ENCODE results near the gene ZFR2.
A peak's percentile ranks its signal among the peaks of the same experiment; 100 is the strongest.
"Not testable (repeated sequence)": the region's sequence is repeated elsewhere in the genome, so short reads cannot be mapped to it uniquely, and the experiment has no call there.

ZFR2 gene

GRCh38 chr19:3775831-3776230 is 93.0 kb downstream of the ZFR2 start:
- FAIRE-seq: no peak

DNA sequence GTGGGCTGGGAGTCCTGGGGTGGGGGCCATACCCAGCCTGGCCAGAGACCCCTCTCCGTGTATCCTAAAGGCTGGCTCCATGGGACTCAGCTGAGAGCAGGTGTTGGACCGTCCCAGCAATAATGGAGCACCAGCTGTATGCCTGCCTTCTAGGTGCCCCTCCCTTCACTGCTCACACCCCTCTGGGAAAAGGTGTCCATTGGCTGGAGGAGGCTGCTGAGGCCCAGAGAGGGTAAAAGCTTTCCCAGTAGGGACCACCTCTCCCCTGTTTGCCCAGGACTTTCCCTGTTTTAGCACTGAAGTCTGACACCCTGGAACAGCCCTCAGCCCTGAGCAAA is 93.5 kb downstream of the ZFR2 start:
- DNase-seq (ENCODE audit: insufficient read length, low spot score) (no peak), FAIRE-seq (no peak)

More at GRCh38 chr19:3775831-3776230, 93.0 kb downstream of the ZFR2 start:
- no peak for DNase-seq (ENCODE audit: insufficient read length, low spot score)

DNA sequence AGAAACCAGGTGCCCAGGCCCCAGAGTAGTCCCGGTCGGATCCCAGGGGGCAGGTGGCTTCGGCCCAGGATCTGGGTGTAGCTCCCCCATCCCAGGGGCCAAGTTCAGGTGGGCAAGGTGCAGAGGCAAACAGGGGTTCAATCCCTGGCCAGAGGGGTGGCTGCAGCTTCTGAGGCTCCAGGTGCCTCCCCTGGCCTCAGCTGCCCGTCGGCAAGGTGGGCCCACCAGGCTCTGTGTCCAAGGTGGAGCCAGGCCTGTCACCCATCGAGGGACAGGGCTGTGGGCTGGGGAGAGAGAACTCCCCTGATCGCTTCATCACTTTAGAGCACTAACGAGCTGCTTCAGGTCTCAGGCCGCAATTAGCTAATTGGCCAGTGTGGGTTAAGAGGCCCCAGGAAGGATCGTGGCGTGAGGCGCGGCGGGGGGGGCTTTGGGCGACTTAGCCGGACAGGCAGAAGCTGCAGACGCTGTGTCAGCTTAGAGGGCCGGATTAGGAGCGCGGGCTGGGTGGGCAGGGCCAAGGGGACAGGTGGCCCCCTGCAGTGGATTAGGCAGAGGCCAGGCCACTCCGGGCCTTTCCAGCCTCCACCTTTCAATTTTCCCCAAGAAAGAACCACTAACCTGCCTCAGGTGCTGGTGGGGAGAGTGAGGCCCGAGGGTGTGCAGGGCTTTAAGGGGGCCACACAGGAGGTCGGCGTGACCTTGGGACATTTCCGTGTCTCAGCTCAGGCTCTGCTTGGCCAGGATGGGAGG is 94.0 kb downstream of the ZFR2 start:
- no peak for FAIRE-seq
- DNase-seq (ENCODE audit: insufficient read length, low spot score): no peak

GRCh38 chr19:3773814-3774515 is 94.9 kb downstream of the ZFR2 start:
- DNase-seq (ENCODE audit: insufficient read length, low spot score) (no peak), FAIRE-seq (no peak)

GRCh38 chr19:3771906-3772455 is 96.9 kb downstream of the ZFR2 start, which contains the start of gene RAX2:
Gene RAX2, minus strand, starts transcription at chr19:3772228. Its CDS starts 486 bp downstream, at chr19:3771742.
- no peak for DNase-seq (ENCODE audit: insufficient read length, low spot score)
- no peak for FAIRE-seq

DNA sequence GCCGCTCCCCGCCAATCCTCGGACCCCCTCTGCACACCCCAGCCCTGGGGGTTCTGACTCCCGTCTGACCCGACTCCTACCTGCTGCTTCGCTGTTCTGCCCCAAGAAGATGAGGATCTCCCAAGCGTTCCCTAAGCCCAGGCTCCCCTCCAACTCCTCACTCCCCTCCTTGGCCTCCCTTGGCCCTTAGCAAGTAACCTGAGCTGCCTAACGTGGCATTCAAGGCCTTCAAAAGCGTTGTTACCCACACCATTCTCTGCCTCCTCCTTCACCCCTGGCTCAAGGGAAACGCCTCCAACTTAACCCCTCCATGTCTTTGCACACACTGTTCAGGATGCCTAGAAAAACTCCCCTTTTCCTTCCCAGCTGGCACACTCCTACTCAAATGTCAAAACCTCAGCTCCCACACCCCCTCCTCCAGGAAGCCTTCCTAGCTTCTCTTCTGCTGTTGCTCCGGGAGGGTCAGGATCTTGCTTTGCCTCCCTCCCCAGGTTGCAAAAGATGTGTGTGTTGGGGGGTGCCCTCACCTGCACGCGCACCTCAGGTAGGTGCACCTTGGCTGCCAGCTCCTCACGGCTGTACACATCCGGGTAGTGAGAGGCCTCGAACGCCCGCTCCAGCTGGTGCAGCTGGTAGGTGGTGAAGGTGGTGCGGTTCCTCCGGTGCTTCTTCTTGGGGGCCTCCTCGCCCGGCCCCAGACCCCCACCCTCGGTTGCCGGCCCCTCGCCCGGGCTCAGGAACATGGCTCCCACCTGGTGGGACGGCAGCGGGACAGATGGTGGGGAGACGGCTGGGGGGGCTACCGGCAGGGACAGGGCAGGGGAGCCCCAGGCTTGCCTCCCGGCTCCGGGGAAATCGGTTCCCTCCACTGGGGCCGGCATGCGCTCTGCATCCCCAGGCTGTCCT is 97.6 kb downstream of the ZFR2 start:
- DNase-seq (ENCODE audit: insufficient read length, low spot score): no peak
- no peak for FAIRE-seq

DNA sequence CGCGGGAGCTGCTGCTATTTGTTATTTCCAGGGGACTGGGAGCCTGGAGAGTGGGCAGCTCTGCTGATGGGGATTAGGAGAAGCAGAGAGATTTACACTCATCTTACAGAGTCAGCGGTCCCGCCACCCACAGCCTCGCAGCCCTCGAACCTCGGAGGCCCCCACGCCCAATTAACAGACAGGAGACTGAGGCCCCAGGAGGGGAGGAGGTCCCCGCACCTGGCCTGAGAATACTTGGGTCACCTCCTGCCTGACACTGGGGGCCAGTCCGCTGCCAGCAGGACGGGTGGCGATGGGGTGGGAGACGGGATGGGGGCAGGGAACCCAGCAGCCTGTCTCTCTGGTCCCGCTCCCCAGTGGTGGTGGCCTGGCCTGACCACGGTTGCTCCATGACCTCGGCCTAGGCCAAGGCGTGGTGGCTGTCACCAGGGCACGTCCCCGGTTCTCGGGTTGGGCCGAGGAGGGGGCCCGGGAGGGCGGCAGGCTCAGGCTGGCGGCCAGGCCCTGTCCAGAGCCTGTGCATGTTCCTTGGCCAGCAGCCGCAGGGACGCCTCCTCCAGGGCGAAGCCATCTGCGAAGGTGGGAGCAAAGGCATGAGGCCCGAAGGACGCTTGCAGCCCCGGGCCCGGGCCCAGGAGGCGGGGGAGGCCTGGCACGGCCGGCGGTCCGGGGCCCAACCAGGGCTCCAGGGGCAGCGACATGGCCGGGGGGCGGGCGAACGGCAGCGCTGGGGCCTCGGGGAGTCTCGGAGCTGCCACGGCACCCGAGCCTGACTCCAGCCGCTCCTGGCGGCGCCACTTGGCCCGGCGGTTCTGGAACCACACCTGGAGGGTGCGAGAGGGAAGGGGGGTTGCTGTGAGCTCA is 98.5 kb downstream of the ZFR2 start:
- no peak for FAIRE-seq
- DNase-seq (ENCODE audit: insufficient read length, low spot score): no peak

GRCh38 chr19:3769494-3769893 is 99.3 kb downstream of the ZFR2 start:
- FAIRE-seq (no peak), DNase-seq (ENCODE audit: insufficient read length, low spot score) (no peak)

- DNase-seq (ENCODE audit: insufficient read length, low spot score) (no peak), FAIRE-seq (no peak)
Measured at GRCh38 chr19:3768748-3769099, 100.1 kb downstream of the ZFR2 start.

- DNase-seq (ENCODE audit: insufficient read length, low spot score) (no peak), FAIRE-seq (no peak)
Measured at GRCh38 chr19:3768015-3768747, 100.7 kb downstream of the ZFR2 start.

DNA sequence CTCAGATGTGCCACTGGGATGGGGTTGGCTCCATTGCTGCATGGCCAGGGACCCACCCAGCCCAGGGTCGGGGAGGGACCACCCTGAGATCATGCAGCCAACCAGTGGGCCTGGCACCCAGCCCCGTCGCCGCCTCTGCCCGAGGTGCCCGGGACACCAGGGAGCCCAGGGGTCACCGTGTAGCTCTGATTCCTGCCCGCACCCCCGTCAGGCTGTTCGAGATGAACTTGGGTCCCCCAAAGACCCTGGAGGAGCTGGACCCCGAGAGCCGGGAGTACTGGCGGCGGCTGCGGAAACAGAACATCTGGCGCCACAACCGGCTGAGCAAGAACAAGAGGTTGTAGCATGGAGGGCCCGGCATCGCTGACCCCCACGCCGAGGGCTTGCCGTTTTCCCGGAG is 101.8 kb downstream of the ZFR2 start:
- FAIRE-seq: no peak
- no peak for DNase-seq (ENCODE audit: insufficient read length, low spot score)

GRCh38 chr19:3766520-3766919 is 102.3 kb downstream of the ZFR2 start:
- DNase-seq (ENCODE audit: insufficient read length, low spot score) (no peak), FAIRE-seq (no peak)

- not testable (repeated sequence) for DNase-seq (ENCODE audit: insufficient read length, low spot score); FAIRE-seq
Measured at GRCh38 chr19:3765757-3766156, 103.1 kb downstream of the ZFR2 start.

- DNase-seq (ENCODE audit: insufficient read length, low spot score): no peak
- no peak for FAIRE-seq
Measured at GRCh38 chr19:3765121-3765520, 103.7 kb downstream of the ZFR2 start.

DNA sequence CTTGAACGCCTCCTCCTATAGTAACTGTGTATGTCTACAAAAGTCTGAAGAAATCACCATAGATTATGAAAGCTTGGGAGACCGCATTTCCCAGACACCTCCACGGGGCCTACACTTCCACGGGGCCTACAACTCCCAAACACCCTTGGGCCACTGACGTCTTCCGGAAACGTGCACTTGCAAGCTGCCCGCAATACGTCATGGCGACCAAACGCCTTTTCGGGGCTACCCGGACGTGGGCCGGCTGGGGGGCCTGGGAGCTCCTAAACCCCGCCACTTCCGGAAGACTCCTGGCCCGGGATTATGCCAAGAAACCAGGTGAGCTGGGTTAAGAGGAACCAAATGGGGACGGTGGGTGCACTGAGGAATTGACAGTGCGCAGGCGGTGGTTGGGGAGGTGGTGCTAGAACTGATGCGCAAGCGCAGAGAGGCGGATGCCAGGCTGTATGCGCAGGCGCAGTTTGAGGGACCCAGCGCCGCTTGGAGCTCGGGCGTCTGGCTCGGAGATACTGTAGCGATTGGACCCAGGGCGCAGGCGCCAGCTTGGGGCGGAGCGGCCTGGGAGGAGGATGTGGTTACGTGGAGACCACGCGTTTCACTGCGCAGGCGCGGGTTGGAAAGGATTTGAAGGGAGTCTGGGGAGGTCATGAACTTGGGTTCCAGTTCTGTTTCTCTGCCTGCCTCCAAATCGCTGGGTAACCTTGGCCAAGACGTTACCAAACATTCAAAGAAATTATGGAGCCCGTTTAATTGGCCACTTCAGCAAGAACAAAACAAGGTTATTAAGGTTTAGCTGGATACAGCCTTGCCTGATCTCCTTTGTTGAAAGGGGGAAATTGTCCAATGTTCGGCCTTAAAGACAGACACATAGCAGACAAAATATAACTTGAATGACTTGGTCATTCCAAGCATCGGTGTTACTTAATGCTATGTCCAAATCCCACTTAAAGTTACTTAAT is 106.1 kb downstream of the ZFR2 start, which contains the start of gene MRPL54:
Gene MRPL54 (plus strand): TSS at position 182 of the 959 bp plus-strand sequence. CDS start 19 bp downstream, at position 201.
- DNase-seq (ENCODE audit: insufficient read length, low spot score) (peak; percentile 95), FAIRE-seq (peak; percentile 99)

GRCh38 chr19:3762130-3762473 is 106.7 kb downstream of the ZFR2 start:
- DNase-seq (ENCODE audit: insufficient read length, low spot score) (no peak), FAIRE-seq (no peak)

- DNase-seq (ENCODE audit: insufficient read length, low spot score) (peak; percentile 93), FAIRE-seq (peak; percentile 75)
Measured at GRCh38 chr19:3761382-3762129, 107.3 kb downstream of the ZFR2 start, which contains the start of gene APBA3. Gene APBA3, minus strand, starts transcription at chr19:3761692. Its CDS starts 1,428 bp downstream, at chr19:3760264.

Measured in GM19239 (cell line).